Panc1 (cell line): ENCODE measurements around the gene UPK1B.

Experiments
- POLR2AphosphoS5 ChIP-seq: IDR thresholded peaks from 2 replicates; pipeline ENCODE4 v1.6.1; 2012; ENCODE audit warnings: mild to moderate bottlenecking, low read depth, low read length, moderate library complexity
- TF ChIP-seq, protein P1 (sequence below): fragments of 450-650 bp; IDR thresholded peaks from 2 replicates; pipeline ENCODE4 v1.5.1; 2017; ENCODE audit warnings: mild to moderate bottlenecking

DNA sequence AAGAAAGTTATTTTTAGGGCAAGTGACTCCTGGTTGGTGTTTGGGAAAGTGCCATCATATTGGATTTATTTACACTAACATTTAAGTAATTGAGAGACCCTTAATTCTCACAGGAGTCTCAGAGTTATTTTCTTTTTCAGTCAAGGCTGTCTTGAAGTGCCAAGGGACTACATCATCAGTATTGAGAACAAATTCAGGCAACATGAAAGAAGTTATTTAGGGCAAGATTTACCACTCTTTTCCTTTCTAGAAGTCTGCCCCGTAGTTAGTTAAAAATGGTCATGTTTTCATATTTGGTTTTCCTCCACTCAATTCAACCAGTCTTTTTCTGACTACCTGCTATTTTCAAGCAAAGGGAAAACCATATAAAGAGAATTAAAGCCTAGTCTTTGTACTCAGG lies 61.2 kb downstream of the UPK1B start:
- TF ChIP-seq, protein P1, sequence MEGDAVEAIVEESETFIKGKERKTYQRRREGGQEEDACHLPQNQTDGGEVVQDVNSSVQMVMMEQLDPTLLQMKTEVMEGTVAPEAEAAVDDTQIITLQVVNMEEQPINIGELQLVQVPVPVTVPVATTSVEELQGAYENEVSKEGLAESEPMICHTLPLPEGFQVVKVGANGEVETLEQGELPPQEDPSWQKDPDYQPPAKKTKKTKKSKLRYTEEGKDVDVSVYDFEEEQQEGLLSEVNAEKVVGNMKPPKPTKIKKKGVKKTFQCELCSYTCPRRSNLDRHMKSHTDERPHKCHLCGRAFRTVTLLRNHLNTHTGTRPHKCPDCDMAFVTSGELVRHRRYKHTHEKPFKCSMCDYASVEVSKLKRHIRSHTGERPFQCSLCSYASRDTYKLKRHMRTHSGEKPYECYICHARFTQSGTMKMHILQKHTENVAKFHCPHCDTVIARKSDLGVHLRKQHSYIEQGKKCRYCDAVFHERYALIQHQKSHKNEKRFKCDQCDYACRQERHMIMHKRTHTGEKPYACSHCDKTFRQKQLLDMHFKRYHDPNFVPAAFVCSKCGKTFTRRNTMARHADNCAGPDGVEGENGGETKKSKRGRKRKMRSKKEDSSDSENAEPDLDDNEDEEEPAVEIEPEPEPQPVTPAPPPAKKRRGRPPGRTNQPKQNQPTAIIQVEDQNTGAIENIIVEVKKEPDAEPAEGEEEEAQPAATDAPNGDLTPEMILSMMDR = no peak
- no peak for TF ChIP-seq POLR2AphosphoS5
